ENCODE results near the gene KIAA1671. TPM values are rescaled to one million over a fixed set of nuclear protein-coding genes. Genes with fewer than 3 reads are reported as not detected.

KIAA1671 gene
- total RNA-seq, 1 experiment from 2014 or later = 7.3 TPM

- peaks cover 14% of the 10 kb centered on the region for H3K36me3 ChIP-seq (replicated peaks; ENCODE audit: control insufficient read depth, insufficient read depth, low read length)
- no peaks in the 10 kb centered on the region for H3K27me3 ChIP-seq (ENCODE audit: control insufficient read depth, insufficient read depth, low read length)
- no peak overlapping the region for H3K4me3 ChIP-seq (ENCODE audit: insufficient read depth, low read depth, low read length)
- DNase-seq = no peak
These were observed 95.6 kb downstream of the KIAA1671 start for GRCh38 chr22:25048071-25048470.

- DNase-seq = peak; percentile 90
- peaks cover 14% of the 10 kb centered on the region for H3K36me3 ChIP-seq (replicated peaks; ENCODE audit: control insufficient read depth, insufficient read depth, low read length)
- H3K27me3 ChIP-seq (ENCODE audit: control insufficient read depth, insufficient read depth, low read length) = no peaks in the 10 kb centered on the region
- H3K4me3 ChIP-seq (ENCODE audit: insufficient read depth, low read depth, low read length) = no peak overlapping the region
These were observed 96.4 kb downstream of the KIAA1671 start for GRCh38 chr22:25048659-25049647.

GRCh38 chr22:25049770-25050169 is 97.3 kb downstream of the KIAA1671 start:
- Histone ChIP-seq H3K27me3 (ENCODE audit: control insufficient read depth, insufficient read depth, low read length) (no peaks in the 10 kb centered on the region), H3K4me3 (ENCODE audit: insufficient read depth, low read depth, low read length) (no peak overlapping the region), H3K36me3 (replicated peaks; ENCODE audit: control insufficient read depth, insufficient read depth, low read length) (peaks cover 14% of the 10 kb centered on the region)
- DNase-seq = no peak

- Histone ChIP-seq H3K27me3 (ENCODE audit: control insufficient read depth, insufficient read depth, low read length) (no peaks in the 10 kb centered on the region), H3K4me3 (ENCODE audit: insufficient read depth, low read depth, low read length) (no peak overlapping the region), H3K36me3 (replicated peaks; ENCODE audit: control insufficient read depth, insufficient read depth, low read length) (peaks cover 14% of the 10 kb centered on the region)
- no peak for DNase-seq
These were observed 98.0 kb downstream of the KIAA1671 start for GRCh38 chr22:25050566-25050965.

- H3K4me3 ChIP-seq (ENCODE audit: insufficient read depth, low read depth, low read length) = no peak overlapping the region
- peaks cover 14% of the 10 kb centered on the region for H3K36me3 ChIP-seq (replicated peaks; ENCODE audit: control insufficient read depth, insufficient read depth, low read length)
- peak; percentile 76 for DNase-seq
- no peaks in the 10 kb centered on the region for H3K27me3 ChIP-seq (ENCODE audit: control insufficient read depth, insufficient read depth, low read length)
These were observed 98.6 kb downstream of the KIAA1671 start for GRCh38 chr22:25051073-25051472.

GRCh38 chr22:25051983-25052710 is 99.6 kb downstream of the KIAA1671 start:
- DNase-seq = no peak
- Histone ChIP-seq H3K4me3 (ENCODE audit: insufficient read depth, low read depth, low read length) (no peak overlapping the region), H3K36me3 (replicated peaks; ENCODE audit: control insufficient read depth, insufficient read depth, low read length) (peaks cover 14% of the 10 kb centered on the region), H3K27me3 (ENCODE audit: control insufficient read depth, insufficient read depth, low read length) (no peaks in the 10 kb centered on the region)

GRCh38 chr22:25053153-25053805 is 100.8 kb downstream of the KIAA1671 start:
- H3K36me3 ChIP-seq (replicated peaks; ENCODE audit: control insufficient read depth, insufficient read depth, low read length) = peaks cover 14% of the 10 kb centered on the region
- H3K27me3 ChIP-seq (ENCODE audit: control insufficient read depth, insufficient read depth, low read length) = no peaks in the 10 kb centered on the region
- no peak overlapping the region for H3K4me3 ChIP-seq (ENCODE audit: insufficient read depth, low read depth, low read length)
- no peak for DNase-seq

- DNase-seq = no peak
- Histone ChIP-seq H3K4me3 (ENCODE audit: insufficient read depth, low read depth, low read length) (no peak overlapping the region), H3K27me3 (ENCODE audit: control insufficient read depth, insufficient read depth, low read length) (no peaks in the 10 kb centered on the region), H3K36me3 (replicated peaks; ENCODE audit: control insufficient read depth, insufficient read depth, low read length) (peaks cover 7% of the 10 kb centered on the region)
These were observed 102.5 kb downstream of the KIAA1671 start for GRCh38 chr22:25054943-25055511.

- H3K4me3 ChIP-seq (ENCODE audit: insufficient read depth, low read depth, low read length) = no peak overlapping the region
- H3K27me3 ChIP-seq (ENCODE audit: control insufficient read depth, insufficient read depth, low read length) = no peaks in the 10 kb centered on the region
- H3K36me3 ChIP-seq (replicated peaks; ENCODE audit: control insufficient read depth, insufficient read depth, low read length) = no peaks in the 10 kb centered on the region
- peak; percentile 91 for DNase-seq
These were observed 104.7 kb downstream of the KIAA1671 start for GRCh38 chr22:25057013-25057881.

- Histone ChIP-seq H3K36me3 (replicated peaks; ENCODE audit: control insufficient read depth, insufficient read depth, low read length) (no peaks in the 10 kb centered on the region), H3K4me3 (ENCODE audit: insufficient read depth, low read depth, low read length) (no peak overlapping the region), H3K27me3 (ENCODE audit: control insufficient read depth, insufficient read depth, low read length) (no peaks in the 10 kb centered on the region)
- DNase-seq = no peak
These were observed 106.9 kb downstream of the KIAA1671 start for GRCh38 chr22:25059438-25059837.

- DNase-seq = peak; percentile 81
- Histone ChIP-seq H3K36me3 (replicated peaks; ENCODE audit: control insufficient read depth, insufficient read depth, low read length) (no peaks in the 10 kb centered on the region), H3K4me3 (ENCODE audit: insufficient read depth, low read depth, low read length) (no peak overlapping the region), H3K27me3 (ENCODE audit: control insufficient read depth, insufficient read depth, low read length) (no peaks in the 10 kb centered on the region)
These were observed 108.1 kb downstream of the KIAA1671 start for GRCh38 chr22:25060522-25061071.

GRCh38 chr22:25061134-25061533 is 108.6 kb downstream of the KIAA1671 start:
- DNase-seq = no peak
- Histone ChIP-seq H3K4me3 (ENCODE audit: insufficient read depth, low read depth, low read length) (no peak overlapping the region), H3K27me3 (ENCODE audit: control insufficient read depth, insufficient read depth, low read length) (no peaks in the 10 kb centered on the region), H3K36me3 (replicated peaks; ENCODE audit: control insufficient read depth, insufficient read depth, low read length) (no peaks in the 10 kb centered on the region)

- Histone ChIP-seq H3K36me3 (replicated peaks; ENCODE audit: control insufficient read depth, insufficient read depth, low read length) (no peaks in the 10 kb centered on the region), H3K27me3 (ENCODE audit: control insufficient read depth, insufficient read depth, low read length) (no peaks in the 10 kb centered on the region), H3K4me3 (ENCODE audit: insufficient read depth, low read depth, low read length) (no peak overlapping the region)
- no peak for DNase-seq
These were observed 109.3 kb downstream of the KIAA1671 start for GRCh38 chr22:25061605-25062376.
